GM18907 (cell line): ENCODE measurements around the gene EGFR.

Experiments
- ATAC-seq: cut with Tn5 transposase; IDR thresholded peaks from one replicate; pipeline ENCODE4 v1.9.1; 2021; ENCODE audit warnings: mild to moderate bottlenecking, moderate library complexity; ENCODE audit not compliant: unreplicated experiment

The EGFR gene

GRCh38 chr7:55140221-55140940 lies 121.6 kb downstream of the EGFR start:
- peak; percentile 98 for ATAC-seq

GRCh38 chr7:55140941-55141278 lies 122.1 kb downstream of the EGFR start:
- ATAC-seq, result peak; percentile 50

GRCh38 chr7:55142919-55143600 lies 124.2 kb downstream of the EGFR start:
- ATAC-seq, result no peak

- no peak for ATAC-seq
These were observed 125.8 kb downstream of the EGFR start for GRCh38 chr7:55144333-55145317.

- ATAC-seq, result no peak
These were observed 126.8 kb downstream of the EGFR start for GRCh38 chr7:55145606-55146005.

GRCh38 chr7:55147101-55147500 lies 128.3 kb downstream of the EGFR start:
- no peak for ATAC-seq

- no peak for ATAC-seq
These were observed 128.9 kb downstream of the EGFR start for GRCh38 chr7:55147736-55148135.

- no peak for ATAC-seq
These were observed 129.8 kb downstream of the EGFR start for GRCh38 chr7:55148571-55148970.

GRCh38 chr7:55149001-55149400 lies 130.2 kb downstream of the EGFR start:
- ATAC-seq, result no peak

GRCh38 chr7:55150166-55150565 lies 131.3 kb downstream of the EGFR start:
- ATAC-seq, result no peak

- ATAC-seq, result no peak
These were observed 132.1 kb downstream of the EGFR start for GRCh38 chr7:55150709-55151451.

GRCh38 chr7:55152516-55152915 lies 133.7 kb downstream of the EGFR start:
- no peak for ATAC-seq

- ATAC-seq, result no peak
These were observed 135.3 kb downstream of the EGFR start for GRCh38 chr7:55154096-55154495.

- ATAC-seq, result no peak
These were observed 136.7 kb downstream of the EGFR start for GRCh38 chr7:55155351-55156117.

- ATAC-seq, result no peak
These were observed 138.3 kb downstream of the EGFR start for GRCh38 chr7:55156919-55157763.

GRCh38 chr7:55157764-55158105 lies 138.9 kb downstream of the EGFR start:
- no peak for ATAC-seq

- no peak for ATAC-seq
These were observed 139.9 kb downstream of the EGFR start for GRCh38 chr7:55158541-55159382.

GRCh38 chr7:55160539-55160938 lies 141.7 kb downstream of the EGFR start:
- no peak for ATAC-seq
